NCI-H2227 treated with DMSO at 0.1 percent for 48 hours (cell line): Measurements from ENCODE around the gene BANK1.

Experiments
- DNase-seq: peaks from one replicate; lab custom pipeline; 2025; lab: John Stamatoyannopoulos, UW

The BANK1 gene

GRCh38 chr4:102027961-102028360 is 237.4 kb downstream of the BANK1 start:
- no peak for DNase-seq

GRCh38 chr4:102031406-102031805 is 240.9 kb downstream of the BANK1 start:
- DNase-seq = no peak

DNA sequence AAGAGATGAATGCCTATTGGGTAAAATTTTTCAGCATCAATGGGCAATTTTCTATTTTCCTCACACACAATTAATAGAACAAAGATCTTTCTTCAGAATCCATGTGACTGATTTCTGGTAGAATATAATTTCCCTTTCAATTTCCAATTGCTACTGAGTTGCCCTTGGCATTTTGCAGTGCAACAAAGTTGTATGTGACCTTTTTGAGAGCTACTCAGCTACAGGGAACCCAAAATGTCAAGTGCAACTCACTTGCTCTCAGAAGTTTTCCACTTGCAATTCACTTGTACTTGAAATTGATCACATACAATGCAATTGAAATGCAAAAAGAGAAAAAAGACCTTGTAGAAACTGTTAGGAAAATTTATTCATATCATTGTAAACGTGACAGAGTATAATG is 245.5 kb downstream of the BANK1 start:
- DNase-seq = no peak

DNA sequence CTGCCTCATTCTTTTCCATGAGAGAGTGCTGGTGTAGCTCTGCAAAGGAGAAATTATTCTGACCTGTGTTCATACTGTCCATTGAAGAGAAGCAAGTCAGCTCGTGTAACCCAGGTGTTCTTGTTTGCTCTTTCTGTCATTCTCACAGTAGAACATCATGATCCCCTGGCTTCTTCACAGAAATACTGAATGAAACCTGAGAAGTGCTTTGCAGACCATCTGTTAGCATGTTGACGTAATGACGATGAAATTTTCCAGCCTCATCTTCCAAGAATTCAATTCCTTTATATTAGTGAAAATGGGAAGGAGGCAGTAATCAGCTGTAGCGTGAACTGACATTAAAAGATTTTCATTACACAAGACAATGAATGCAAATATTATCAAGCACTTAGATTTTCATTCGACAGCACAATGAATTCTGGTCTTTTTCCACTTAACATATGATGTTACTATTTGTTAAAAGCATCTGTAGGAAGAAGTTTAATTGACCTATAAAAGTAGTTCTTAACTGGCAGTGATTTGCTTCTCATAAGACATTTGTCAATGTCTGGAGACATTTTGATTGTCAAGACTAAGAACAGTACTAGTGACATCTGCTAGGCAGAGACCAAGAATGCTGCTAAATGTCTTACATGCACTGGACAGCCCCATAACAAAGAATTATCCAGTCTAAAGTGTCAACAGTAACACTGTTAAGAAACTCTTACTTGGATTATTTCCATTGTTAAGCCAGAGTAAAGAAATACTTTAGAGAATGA is 246.3 kb downstream of the BANK1 start:
- no peak for DNase-seq

- no peak for DNase-seq
Observed at GRCh38 chr4:102037566-102037965, 247.0 kb downstream of the BANK1 start.

DNA sequence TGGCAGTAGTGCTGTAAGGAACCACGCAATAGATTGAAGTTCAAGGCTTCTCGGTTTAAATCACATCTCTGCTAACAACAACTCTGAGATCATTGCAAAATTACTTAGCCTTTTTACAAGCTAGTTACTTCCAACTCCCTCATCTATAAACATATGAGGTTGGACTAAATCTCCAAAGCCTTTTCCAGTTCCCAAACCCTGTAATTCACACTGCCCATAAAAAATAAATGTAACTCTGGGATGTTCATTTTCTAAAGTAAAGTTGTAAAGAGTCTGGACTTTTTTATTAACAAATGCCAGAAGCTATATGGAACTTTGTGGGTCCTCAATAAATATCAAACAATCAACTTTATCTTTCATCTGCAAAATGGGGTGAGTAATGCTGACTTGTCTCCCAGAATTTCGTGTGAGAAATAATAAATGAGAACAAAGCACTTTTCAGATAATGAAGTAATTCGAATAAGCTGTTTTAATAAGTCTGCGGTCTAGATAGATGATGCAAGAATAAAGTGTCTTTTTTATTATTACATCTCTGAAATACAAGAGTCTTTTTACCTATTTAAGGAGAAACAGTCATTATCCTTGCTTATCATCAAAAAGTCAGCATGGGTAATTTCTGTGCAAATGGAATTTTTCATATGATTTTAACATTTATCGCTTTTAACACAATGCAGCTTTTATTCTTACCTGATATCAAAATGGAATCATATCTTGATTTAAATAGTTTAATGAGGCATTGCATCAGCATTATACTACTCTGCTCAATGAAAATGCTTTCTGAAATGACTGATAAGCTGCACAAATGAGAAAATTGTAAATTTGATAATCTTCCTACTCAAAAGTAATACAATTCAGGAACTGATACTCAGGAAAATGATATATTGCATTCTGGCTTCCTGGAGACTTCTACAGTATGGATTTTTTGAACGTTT is 252.6 kb downstream of the BANK1 start:
- no peak for DNase-seq

- DNase-seq = no peak
Observed at GRCh38 chr4:102047616-102048015, 257.1 kb downstream of the BANK1 start.

DNA sequence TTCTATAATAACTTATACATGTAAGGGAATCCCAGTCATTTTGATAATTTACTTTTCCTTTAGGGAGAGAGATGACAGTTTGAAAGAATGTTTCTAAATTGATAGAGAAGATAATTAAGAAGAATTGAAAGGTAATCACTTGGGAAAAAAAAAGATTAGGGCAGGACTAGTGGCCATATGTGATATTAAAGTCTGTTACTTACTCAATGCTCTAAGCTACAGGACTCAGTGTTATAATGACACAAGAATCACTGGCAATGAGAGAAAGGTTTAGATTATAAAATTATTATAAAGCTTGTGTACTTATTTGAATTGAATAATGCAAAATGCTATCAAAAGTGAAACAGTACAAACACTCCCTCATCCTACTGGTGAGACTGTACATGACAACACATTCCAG is 265.3 kb downstream of the BANK1 start:
- DNase-seq = no peak

DNA sequence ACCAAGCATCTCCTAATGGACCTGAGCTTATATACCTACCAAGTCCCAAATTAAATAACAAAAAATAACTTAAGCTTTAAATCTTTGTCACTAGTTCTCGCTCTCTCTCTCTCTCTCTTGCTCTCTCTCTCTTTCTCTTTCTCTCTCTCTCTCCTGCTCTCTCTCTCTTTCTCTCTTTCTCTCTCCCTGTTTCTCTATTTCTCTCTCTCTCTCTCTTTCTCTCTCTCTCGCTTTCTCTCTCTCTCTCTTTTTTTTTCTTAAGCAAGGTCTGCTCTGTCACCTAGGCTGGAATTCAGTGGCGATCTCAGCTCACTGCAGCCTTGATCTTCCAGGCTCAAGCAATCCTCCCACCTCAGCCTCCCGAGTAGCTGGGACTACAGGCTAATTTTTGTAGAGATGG is 266.6 kb downstream of the BANK1 start:
- no peak for DNase-seq

GRCh38 chr4:102061133-102061532 is 270.6 kb downstream of the BANK1 start:
- no peak for DNase-seq

GRCh38 chr4:102064747-102065442 is 274.4 kb downstream of the BANK1 start:
- no peak for DNase-seq

DNA sequence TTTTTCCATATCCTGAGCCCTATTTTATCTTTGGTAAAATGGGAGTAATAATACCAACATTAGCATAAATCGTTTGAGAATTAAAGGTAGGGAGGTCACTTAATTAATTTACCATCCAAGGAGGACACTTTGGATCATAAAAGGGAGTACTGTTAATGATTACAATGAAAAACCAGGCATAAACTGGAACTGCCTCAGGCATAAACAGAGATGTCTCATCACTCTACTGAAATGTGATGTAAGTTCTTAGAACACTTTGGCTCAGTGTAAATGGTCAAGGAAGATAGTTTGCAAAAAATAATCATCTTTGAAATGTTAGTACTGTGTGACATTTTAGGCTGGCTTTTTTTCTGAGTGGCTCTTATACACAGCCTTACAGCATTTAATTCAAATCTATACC is 286.1 kb downstream of the BANK1 start:
- no peak for DNase-seq

GRCh38 chr4:102080184-102080583 is 289.7 kb downstream of the BANK1 start:
- no peak for DNase-seq

- no peak for DNase-seq
Observed at GRCh38 chr4:102089850-102090621, 299.5 kb downstream of the BANK1 start.

DNA sequence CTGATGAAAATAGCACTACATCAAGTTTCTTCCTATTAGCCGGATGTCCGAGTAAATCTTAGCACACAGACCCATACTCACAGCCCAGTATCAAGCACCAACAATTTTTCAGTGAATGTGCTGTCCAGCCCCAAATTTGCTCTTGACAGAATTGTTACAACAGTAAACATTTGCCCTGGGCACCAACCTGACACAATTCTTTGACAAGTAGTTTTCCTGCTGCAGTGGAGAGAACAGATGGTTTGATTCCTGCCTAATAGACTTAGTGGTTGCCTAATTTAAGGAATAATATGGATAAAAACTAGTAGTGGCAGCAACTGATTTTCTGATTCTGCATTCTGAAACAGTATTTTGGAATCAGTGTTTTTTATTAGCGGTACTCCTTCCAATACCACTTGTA is 301.1 kb downstream of the BANK1 start:
- no peak for DNase-seq

- no peak for DNase-seq
Observed at GRCh38 chr4:102094481-102094880, 304.0 kb downstream of the BANK1 start.

- DNase-seq = no peak
Observed at GRCh38 chr4:102103368-102103767, 312.8 kb downstream of the BANK1 start.

GRCh38 chr4:102104278-102104677 is 313.7 kb downstream of the BANK1 start:
- DNase-seq = no peak

- DNase-seq = no peak
Observed at GRCh38 chr4:102105983-102106382, 315.5 kb downstream of the BANK1 start.

- DNase-seq = no peak
Observed at GRCh38 chr4:102114118-102114630, 323.6 kb downstream of the BANK1 start.

DNA sequence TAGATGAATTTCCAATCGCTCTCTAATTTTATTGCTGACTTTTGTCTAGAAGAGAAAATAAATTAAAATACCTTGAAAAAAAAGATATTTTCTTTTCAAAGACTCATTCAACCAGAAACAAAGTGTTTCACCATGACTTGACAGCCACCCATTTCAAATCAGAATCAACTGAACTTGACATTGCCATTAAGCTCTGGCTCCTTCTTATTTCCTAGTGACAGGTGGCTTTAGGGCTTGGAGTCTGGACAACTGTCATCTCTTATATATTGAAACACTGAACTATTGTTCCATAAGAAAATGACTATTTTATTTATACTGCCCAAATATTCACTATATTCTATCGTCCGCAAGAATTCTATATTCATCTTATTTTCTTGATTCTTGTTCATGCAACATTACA is 325.6 kb downstream of the BANK1 start:
- no peak for DNase-seq

DNA sequence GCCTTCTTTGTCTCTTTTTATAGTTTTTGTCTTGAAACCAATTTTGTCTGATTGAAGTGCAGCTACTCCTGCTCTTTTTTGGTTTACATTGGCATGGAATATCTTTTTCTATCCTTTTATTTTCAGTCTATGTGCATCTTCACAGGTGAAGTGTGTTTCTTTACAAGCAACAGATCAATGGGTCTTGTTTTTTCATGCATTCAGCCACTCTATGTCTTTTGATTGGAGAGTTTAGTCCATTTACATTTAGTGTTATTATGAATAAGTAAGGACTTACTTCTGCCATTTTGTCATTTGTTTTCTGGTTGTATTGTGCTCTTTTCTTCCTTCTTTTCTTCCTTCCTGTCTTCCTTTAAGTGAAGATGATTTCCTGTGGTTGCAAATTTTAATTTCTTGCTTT is 330.3 kb downstream of the BANK1 start:
- no peak for DNase-seq
